NCI-H187 (cell line): ENCODE measurements around the gene PHC1.
A peak's percentile ranks its signal among the peaks of the same experiment; 100 is the strongest.

Experiments used
- DNase-seq, 2 experiments: peaks; one replicate each; lab custom pipeline; 2025; lab: John Stamatoyannopoulos, UW

PHC1 gene

GRCh38 chr12:8950221-8950527 is 35.9 kb downstream of the PHC1 start:
- peak in 1 of 2 experiments; percentile 41 for DNase-seq

- DNase-seq, result no peak
These were observed 36.6 kb downstream of the PHC1 start for GRCh38 chr12:8950702-8951478.

GRCh38 chr12:8951744-8952143 is 37.4 kb downstream of the PHC1 start:
- DNase-seq, result no peak

GRCh38 chr12:8953773-8954402 is 39.6 kb downstream of the PHC1 start:
- DNase-seq, result no peak

DNA sequence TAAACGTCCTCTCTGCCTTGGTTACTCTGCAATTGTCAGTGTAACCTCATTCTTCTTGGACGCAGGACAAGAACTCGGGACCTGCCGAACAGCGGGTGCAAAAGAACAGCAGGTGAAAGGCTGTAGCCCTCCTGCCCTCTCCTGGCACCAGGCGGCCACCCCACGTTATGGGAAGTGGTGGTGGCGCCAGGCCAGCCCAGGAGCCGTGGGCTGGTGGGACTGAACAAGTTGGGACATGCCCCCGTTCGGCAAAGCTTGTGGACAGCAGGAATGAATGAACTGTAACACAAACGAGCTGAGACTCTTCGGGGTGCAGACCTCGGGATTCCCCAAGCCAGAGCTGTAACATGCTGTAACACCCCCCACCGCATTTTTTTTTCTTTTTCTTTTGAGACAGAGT is 41.8 kb downstream of the PHC1 start:
- no peak for DNase-seq

DNA sequence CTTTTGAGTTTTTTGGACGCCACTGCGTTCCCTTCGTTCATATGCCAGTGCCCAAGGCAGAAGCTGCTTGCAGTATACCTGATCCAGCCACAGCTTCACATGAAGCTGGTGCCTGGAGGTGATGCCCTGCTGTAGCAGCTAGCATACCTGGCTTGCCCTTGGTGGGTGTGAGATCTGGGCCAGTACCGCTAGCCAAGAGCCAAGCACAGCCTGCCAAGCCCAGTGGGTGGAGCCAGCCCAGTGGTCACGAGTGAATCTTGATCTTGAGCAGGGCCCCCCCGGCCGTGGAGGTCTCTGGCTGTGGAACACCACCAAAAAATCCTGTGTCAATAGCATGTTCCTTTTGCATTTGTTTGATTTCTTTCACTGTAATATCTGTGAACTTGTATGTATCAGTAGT is 42.5 kb downstream of the PHC1 start:
- no peak for DNase-seq

- no peak for DNase-seq
These were observed 43.3 kb downstream of the PHC1 start for GRCh38 chr12:8957561-8957960.

GRCh38 chr12:8958066-8958465 is 43.8 kb downstream of the PHC1 start:
- no peak for DNase-seq

- DNase-seq, result no peak
These were observed 45.9 kb downstream of the PHC1 start for GRCh38 chr12:8960176-8960575.

- no peak for DNase-seq
These were observed 54.5 kb downstream of the PHC1 start for GRCh38 chr12:8968761-8969160.

GRCh38 chr12:8969861-8970411 is 55.6 kb downstream of the PHC1 start:
- DNase-seq, result no peak

GRCh38 chr12:8970432-8970831 is 56.1 kb downstream of the PHC1 start:
- DNase-seq, result no peak

DNA sequence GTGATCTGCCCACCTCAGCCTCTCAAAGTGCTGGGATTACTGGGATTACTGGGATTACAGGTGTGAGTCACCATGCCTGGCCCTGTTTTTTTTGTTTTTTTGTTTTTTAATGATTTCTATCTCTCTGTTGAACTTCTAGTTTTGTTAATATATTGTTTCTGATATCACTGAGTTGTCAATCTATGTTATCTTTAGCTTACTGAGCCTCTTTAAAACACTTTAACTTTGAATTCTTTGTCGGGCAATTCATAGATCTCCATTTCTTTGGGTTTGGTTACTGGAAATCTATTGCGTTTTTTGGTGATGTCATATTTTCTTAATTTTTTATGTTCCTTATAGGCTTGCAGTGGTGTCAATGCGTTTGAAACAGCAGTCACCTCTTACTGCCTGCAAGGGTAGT is 65.8 kb downstream of the PHC1 start:
- no peak for DNase-seq

DNA sequence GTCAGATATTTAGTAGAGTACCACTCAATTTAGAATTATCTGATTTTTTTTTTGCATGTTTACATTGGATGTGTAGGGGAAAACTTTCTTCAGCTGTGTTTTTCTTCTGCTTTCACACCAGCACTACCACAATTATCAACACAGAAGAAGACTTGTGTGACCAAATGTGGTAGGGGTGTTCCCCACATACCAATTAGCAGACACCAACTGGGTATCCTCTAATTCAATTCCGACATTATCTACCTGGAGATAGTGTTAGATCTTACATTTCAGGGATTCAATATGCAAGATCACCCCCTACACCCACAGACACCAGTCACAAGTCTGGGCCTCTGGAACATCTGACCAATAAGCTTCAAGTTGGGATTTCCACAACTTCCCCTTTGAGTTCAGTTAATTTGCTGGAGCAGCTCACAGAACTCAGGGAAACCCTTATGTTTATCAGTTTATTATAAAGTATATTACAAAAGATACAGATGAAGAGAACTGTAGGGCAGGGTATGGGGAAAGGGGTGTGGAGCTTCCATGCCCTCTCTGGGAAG is 71.0 kb downstream of the PHC1 start:
- DNase-seq, result no peak

DNA sequence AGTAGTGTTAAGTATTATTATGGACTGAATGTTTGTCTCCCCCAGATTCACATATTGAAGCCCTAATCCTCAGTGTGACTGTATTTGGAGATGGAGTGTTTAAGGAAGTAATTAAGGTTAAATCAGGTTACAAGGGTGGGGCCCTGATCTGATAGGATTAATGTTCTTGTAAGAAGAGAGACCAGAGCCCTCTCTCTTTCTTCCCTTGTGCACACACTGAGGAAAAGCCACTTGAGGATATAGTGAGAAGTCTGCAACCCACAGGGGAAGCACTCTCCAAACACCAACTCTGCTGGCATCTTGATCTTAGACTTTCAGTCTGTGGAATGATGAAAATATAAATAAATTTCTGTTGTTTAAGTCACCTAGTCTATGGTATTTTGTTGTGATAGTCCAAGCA is 72.9 kb downstream of the PHC1 start:
- no peak for DNase-seq

GRCh38 chr12:8987685-8988084 is 73.4 kb downstream of the PHC1 start:
- DNase-seq, result no peak

DNA sequence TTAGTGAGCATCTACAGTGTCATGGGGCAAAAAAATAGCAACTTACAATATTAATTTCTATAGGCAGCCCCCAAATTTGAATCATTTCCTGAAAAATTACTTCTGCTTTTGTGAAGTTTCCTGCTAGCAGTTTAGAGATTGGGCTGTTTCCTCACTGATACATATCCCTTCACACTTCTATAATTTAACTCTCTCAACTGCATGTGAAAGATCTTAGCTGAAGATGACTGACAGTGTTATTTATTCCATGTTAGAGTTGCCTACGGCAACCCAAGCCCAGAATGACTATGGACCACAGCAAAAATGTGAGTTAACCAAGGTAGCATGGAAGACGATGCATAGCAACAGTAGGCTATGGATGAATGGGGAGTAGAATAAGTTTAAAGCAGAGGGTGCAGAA is 75.1 kb downstream of the PHC1 start, which contains the start of gene KLRG1:
Gene KLRG1 (plus strand): TSS at position 134 of the 400 bp plus-strand sequence. CDS start 90 bp downstream, at position 224.
- no peak for DNase-seq
